Measurements from ENCODE around the gene RPS6KA1. TPM values are rescaled to one million over a fixed set of nuclear protein-coding genes. Genes with fewer than 3 reads are reported as not detected.
A peak's percentile ranks its signal among the peaks of the same experiment; 100 is the strongest.
"Not testable (repeated sequence)": the region's sequence is repeated elsewhere in the genome, so short reads cannot be mapped to it uniquely, and the experiment has no call there.

Gene RPS6KA1
- total RNA-seq, 1 experiment from 2014 or later = 60.5 TPM

DNA sequence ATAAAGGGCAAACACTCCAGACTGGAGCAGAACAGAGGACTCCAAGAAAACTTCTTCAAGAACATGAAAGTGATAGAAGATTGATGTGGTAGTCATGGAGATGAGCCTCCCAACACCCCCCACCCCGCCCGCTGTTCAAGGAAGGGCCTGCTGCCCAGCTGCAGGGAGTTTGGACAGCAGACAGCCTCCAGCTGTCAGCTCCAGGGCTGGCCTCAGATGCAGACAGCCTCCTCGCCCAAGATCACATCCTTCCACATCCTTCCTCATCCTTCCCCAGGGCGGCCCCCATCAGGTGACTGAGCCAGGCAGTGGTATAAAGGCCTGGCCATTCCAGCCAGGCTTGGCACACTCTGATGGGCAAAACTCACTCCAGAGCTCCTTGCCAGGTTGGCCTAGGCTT, 32.7 kb upstream of the RPS6KA1 start:
- Histone ChIP-seq H3K4me1 (replicated peaks; ENCODE audit: insufficient read depth) (no peaks in the 10 kb centered on the region), H3K27ac (no peak overlapping the region), H3K4me3 (no peak overlapping the region), H3F3A (ENCODE audit: insufficient read depth, low read depth) (no peaks in the 10 kb centered on the region), H3K9me2 (ENCODE audit: insufficient read depth) (no peaks in the 10 kb centered on the region), H3K9me3 (ENCODE audit: insufficient read depth, low read depth) (no peaks in the 10 kb centered on the region), H4K20me1 (ENCODE audit: insufficient read depth) (no peaks in the 10 kb centered on the region), H3K27me3 (ENCODE audit: insufficient read depth, low read depth) (no peaks in the 10 kb centered on the region), H3K79me2 (ENCODE audit: low read depth) (no peaks in the 10 kb centered on the region), H3K4me2 (no peak overlapping the region), H3K36me3 (ENCODE audit: low read depth) (no peaks in the 10 kb centered on the region), H2AFZ (no peak overlapping the region)
- ChIA-PET CTCF (interaction anchor here (0.5 kb wide), 1 partner anchor 276 kb away, joined by 3 read pairs; no protein-coding TSS in a partner anchor), POLR2A (ENCODE audit: unreplicated experiment) (no interaction called here)
- intact Hi-C loops (cut with micrococcal nuclease; ENCODE audit: unreplicated experiment) = no loop called here
- TF ChIP-seq, protein P1, sequence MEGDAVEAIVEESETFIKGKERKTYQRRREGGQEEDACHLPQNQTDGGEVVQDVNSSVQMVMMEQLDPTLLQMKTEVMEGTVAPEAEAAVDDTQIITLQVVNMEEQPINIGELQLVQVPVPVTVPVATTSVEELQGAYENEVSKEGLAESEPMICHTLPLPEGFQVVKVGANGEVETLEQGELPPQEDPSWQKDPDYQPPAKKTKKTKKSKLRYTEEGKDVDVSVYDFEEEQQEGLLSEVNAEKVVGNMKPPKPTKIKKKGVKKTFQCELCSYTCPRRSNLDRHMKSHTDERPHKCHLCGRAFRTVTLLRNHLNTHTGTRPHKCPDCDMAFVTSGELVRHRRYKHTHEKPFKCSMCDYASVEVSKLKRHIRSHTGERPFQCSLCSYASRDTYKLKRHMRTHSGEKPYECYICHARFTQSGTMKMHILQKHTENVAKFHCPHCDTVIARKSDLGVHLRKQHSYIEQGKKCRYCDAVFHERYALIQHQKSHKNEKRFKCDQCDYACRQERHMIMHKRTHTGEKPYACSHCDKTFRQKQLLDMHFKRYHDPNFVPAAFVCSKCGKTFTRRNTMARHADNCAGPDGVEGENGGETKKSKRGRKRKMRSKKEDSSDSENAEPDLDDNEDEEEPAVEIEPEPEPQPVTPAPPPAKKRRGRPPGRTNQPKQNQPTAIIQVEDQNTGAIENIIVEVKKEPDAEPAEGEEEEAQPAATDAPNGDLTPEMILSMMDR (conservative IDR thresholded peaks at IDR 0.05) = no peak
- TF ChIP-seq EZH2 (IDR thresholded peaks at IDR 0.05; ENCODE audit: low read depth) = no peak
- DNase-seq = no peak
- BruUV-seq (replicated peaks) = no TSS peak

DNA sequence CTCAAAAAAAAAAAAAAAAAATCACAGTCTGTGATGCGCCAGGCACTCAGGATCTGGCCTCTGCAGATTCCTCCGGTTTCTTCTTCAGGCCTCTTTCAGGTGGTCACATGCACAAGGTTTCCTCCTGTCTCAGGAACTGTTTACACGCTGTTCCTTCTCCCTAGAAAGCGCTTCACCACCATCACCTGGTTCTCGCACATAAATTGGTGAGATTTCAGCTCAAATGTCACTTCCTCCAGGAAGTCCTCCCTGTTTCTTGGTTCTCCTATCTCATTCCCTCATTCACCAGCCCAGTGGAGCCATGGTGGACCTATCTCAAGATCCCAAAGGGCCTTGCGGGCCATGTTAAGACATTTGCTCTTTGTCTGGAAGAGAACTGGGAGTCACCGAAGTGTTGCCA, 30.7 kb upstream of the RPS6KA1 start:
- Histone ChIP-seq H3F3A (ENCODE audit: insufficient read depth, low read depth) (no peaks in the 10 kb centered on the region), H3K4me1 (replicated peaks; ENCODE audit: insufficient read depth) (no peaks in the 10 kb centered on the region), H3K4me2 (no peak overlapping the region), H3K9me3 (ENCODE audit: insufficient read depth, low read depth) (no peaks in the 10 kb centered on the region), H3K36me3 (ENCODE audit: low read depth) (no peaks in the 10 kb centered on the region), H3K79me2 (ENCODE audit: low read depth) (no peaks in the 10 kb centered on the region), H4K20me1 (ENCODE audit: insufficient read depth) (no peaks in the 10 kb centered on the region), H2AFZ (no peak overlapping the region), H3K27me3 (ENCODE audit: insufficient read depth, low read depth) (no peaks in the 10 kb centered on the region), H3K4me3 (no peak overlapping the region), H3K27ac (no peak overlapping the region), H3K9me2 (ENCODE audit: insufficient read depth) (no peaks in the 10 kb centered on the region)
- TSS peak; percentile 48 for BruUV-seq (replicated peaks)
- ChIA-PET CTCF (interaction anchor here (1.0 kb wide), 1 partner anchor 103 kb away, joined by 3 read pairs; no protein-coding TSS in a partner anchor), POLR2A (ENCODE audit: unreplicated experiment) (no interaction called here)
- no peak for DNase-seq
- no peak for TF ChIP-seq EZH2 (IDR thresholded peaks at IDR 0.05; ENCODE audit: low read depth)
- TF ChIP-seq, protein P1 (conservative IDR thresholded peaks at IDR 0.05) = no peak
- intact Hi-C loops (cut with micrococcal nuclease; ENCODE audit: unreplicated experiment) = no loop called here

DNA sequence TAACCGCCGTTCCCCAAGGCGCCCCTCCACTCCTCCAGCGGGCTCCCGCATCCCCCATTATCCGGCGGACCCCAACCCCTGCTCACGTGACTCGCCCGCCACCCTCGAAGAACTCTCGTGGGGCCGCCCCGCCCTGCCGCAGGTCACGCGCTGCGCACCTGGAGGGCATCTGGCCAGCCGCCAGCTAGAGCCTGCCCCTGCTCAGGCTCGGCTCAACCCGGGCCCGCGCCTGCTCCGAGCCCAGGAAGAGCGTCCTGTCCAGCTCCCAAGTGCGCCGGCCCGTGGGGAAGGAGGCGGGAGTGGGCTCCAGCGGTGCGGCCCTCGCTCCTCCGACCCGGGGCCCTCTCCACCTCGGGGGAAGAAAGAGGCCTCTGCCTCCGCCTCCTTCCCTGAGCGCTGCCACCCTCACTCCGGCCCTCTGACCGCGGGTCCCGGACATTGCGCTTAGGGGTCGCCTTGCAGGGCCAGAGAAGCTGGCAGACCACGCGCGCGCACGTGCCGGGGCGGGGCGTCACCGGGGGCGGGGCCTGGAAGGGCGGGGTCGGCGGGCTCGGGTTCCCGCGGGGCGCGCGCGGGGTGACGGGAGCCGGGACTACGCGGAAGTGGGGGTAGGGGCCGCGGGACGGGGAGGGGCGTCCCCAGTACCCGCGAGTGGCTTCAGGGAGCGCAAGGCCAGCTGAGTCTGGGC, 28.9 kb upstream of the RPS6KA1 start:
- Histone ChIP-seq H2AFZ (peak overlapping the region; percentile 55; the same call in 1 of the 2 replicates), H3K9me2 (ENCODE audit: insufficient read depth) (no peaks in the 10 kb centered on the region), H3F3A (ENCODE audit: insufficient read depth, low read depth) (no peaks in the 10 kb centered on the region), H3K36me3 (ENCODE audit: low read depth) (no peaks in the 10 kb centered on the region), H3K4me2 (peak overlapping the region; percentile 68), H3K79me2 (ENCODE audit: low read depth) (no peaks in the 10 kb centered on the region), H3K4me3 (peak overlapping the region; percentile 52), H3K9me3 (ENCODE audit: insufficient read depth, low read depth) (no peaks in the 10 kb centered on the region), H4K20me1 (ENCODE audit: insufficient read depth) (no peaks in the 10 kb centered on the region), H3K4me1 (replicated peaks; ENCODE audit: insufficient read depth) (no peaks in the 10 kb centered on the region), H3K27ac (peak overlapping the region; percentile 68), H3K27me3 (ENCODE audit: insufficient read depth, low read depth) (no peaks in the 10 kb centered on the region)
- DNase-seq = peak; percentile 39 to 90
- intact Hi-C loops (cut with micrococcal nuclease; ENCODE audit: unreplicated experiment) = loop anchor here (1.0 to 5.0 kb wide), 4 partner anchors 31 to 288 kb away; no protein-coding TSS in a partner anchor
- ChIA-PET CTCF (interaction anchor here (0.6 to 1.5 kb wide), 5 partner anchors 100 to 367 kb away, joined by 3 to 4 read pairs (median 3); no protein-coding TSS in a partner anchor), POLR2A (ENCODE audit: unreplicated experiment) (interaction anchor here (0.6 to 1.5 kb wide), 3 partner anchors 30 to 202 kb away, joined by 4 to 19 read pairs (median 4); no protein-coding TSS in a partner anchor)
- TF ChIP-seq, protein P1 (conservative IDR thresholded peaks at IDR 0.05) = peak; percentile 1; the same call in 1 of the 2 replicates
- no peak for TF ChIP-seq EZH2 (IDR thresholded peaks at IDR 0.05; ENCODE audit: low read depth)
- BruUV-seq (replicated peaks) = no TSS peak

DNA sequence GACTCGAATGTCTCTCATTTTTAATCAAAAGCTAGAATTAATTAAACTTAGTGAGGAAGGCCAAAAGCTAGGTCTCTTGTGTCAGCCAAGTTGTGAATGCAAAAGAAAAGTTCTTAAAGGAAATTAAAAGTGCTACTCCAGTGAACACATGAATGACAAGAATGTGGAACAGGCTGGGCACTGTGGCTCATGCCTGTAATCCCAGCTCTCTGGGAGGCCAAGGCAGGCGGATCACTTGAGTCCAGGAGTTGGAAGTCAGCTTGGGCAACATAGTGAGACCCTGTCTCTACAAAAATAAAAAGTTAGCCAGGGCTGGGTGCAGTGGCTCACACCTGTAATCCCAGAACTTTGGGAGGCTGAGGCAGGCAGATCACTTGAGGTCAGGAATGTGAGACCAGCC, 18.9 kb upstream of the RPS6KA1 start:
- H2AFZ ChIP-seq; H4K20me1 ChIP-seq (ENCODE audit: insufficient read depth); H3F3A ChIP-seq (ENCODE audit: insufficient read depth, low read depth); H3K9me2 ChIP-seq (ENCODE audit: insufficient read depth); BruUV-seq (replicated peaks); intact Hi-C loops (cut with micrococcal nuclease; ENCODE audit: unreplicated experiment); H3K27me3 ChIP-seq (ENCODE audit: insufficient read depth, low read depth); H3K4me2 ChIP-seq; H3K4me3 ChIP-seq; H3K4me1 ChIP-seq (replicated peaks; ENCODE audit: insufficient read depth); H3K36me3 ChIP-seq (ENCODE audit: low read depth); H3K9me3 ChIP-seq (ENCODE audit: insufficient read depth, low read depth); POLR2A ChIA-PET (ENCODE audit: unreplicated experiment); H3K79me2 ChIP-seq (ENCODE audit: low read depth); DNase-seq; H3K27ac ChIP-seq: not testable (repeated sequence)
- CTCF ChIA-PET = interaction anchor here (0.6 kb wide), 1 partner anchor 802 kb away, joined by 8 read pairs; no protein-coding TSS in a partner anchor

DNA sequence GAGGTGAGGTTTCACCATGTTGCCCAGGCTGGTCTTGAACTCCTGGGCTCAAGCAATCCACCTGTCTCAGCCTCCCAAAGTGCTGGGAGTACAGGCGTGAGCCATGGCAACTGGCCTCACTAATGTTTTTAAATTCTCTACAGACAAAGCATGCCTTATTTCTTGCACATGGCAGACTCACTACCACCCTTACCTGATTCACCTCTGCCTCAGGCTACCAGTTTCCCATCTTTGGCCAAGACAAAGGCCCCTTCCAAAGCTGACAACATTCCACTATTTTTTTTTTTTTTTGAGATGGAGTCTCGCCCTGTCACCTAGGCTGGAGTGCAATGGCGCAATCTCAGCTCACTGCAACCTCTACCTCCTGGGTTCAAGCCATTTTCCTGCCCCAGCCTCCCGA, 13.7 kb upstream of the RPS6KA1 start:
- POLR2A ChIA-PET (ENCODE audit: unreplicated experiment); H2AFZ ChIP-seq; H4K20me1 ChIP-seq (ENCODE audit: insufficient read depth); H3K4me3 ChIP-seq; H3K9me3 ChIP-seq (ENCODE audit: insufficient read depth, low read depth); H3K79me2 ChIP-seq (ENCODE audit: low read depth); BruUV-seq (replicated peaks); H3K4me1 ChIP-seq (replicated peaks; ENCODE audit: insufficient read depth); H3K4me2 ChIP-seq; DNase-seq; CTCF ChIA-PET; H3K9me2 ChIP-seq (ENCODE audit: insufficient read depth); H3K36me3 ChIP-seq (ENCODE audit: low read depth); H3K27me3 ChIP-seq (ENCODE audit: insufficient read depth, low read depth); intact Hi-C loops (cut with micrococcal nuclease; ENCODE audit: unreplicated experiment); H3F3A ChIP-seq (ENCODE audit: insufficient read depth, low read depth); H3K27ac ChIP-seq: not testable (repeated sequence)
